MCF 10A (cell line): ENCODE measurements around the gene VPS11. TPM values are rescaled to one million over a fixed set of nuclear protein-coding genes. Genes with fewer than 3 reads are reported as not detected.
A peak's percentile ranks its signal among the peaks of the same experiment; 100 is the strongest.

Experiments used
- BruUV-seq: library from RNA; stranded (reverse); fragments of 400-500 nt; replicated peaks from 2 replicates; lab custom pipeline; 2021; lab: Mats Ljungman, UMichigan
- CTCF ChIA-PET: fragments of 300-600 bp; sonication (Branson Sonifier 250); formaldehyde crosslinking; extraction: SDS; loops from one replicate; lab custom pipeline; 2021; ENCODE audit warnings: antibody characterized with exemption, inconsistent platforms; lab: Yijun Ruan, JAX
- POLR2A ChIA-PET: fragments of 300-600, 350-650 bp; sonication (Branson Sonifier 250); formaldehyde crosslinking; extraction: SDS; loops from one replicate; lab custom pipeline; 2020; ENCODE audit warnings: antibody characterized with exemption, inconsistent platforms; lab: Yijun Ruan, JAX
- DNase-seq: peaks from one replicate; pipeline ENCODE4 v3.0.0-alpha.2; 2018; ENCODE audit not compliant: unreplicated experiment
- H3K27ac Mint-ChIP-seq: one replicate; pipeline ENCODE4 v1.8.0; 2022; ENCODE audit warnings: mild to moderate bottlenecking, low read depth, mixed read lengths; ENCODE audit not compliant: unreplicated experiment
- H3K27me3 Mint-ChIP-seq: one replicate; pipeline ENCODE4 v1.8.0; 2022; ENCODE audit warnings: mixed read lengths; ENCODE audit not compliant: insufficient read depth, unreplicated experiment
- H3K36me3 Mint-ChIP-seq: one replicate; pipeline ENCODE4 v1.8.0; 2022; ENCODE audit warnings: mild to moderate bottlenecking, moderate library complexity, mixed read lengths; ENCODE audit not compliant: insufficient read depth, unreplicated experiment
- H3K4me1 Mint-ChIP-seq: one replicate; pipeline ENCODE4 v1.8.0; 2022; ENCODE audit warnings: mixed read lengths; ENCODE audit not compliant: insufficient read depth, unreplicated experiment
- H3K4me3 Mint-ChIP-seq: one replicate; pipeline ENCODE4 v1.8.0; 2022; ENCODE audit warnings: mild to moderate bottlenecking, moderate library complexity, mixed read lengths; ENCODE audit not compliant: unreplicated experiment
- H3K9me3 Mint-ChIP-seq: one replicate; pipeline ENCODE4 v1.8.0; 2022; ENCODE audit warnings: mixed read lengths; ENCODE audit not compliant: unreplicated experiment
- intact Hi-C: fragments of 100-400 bp; cut with micrococcal nuclease; formaldehyde crosslinking; loops from 2 replicates; pipeline ENCODE4 v1.14.1; 2022
- total RNA-seq: library from RNA; stranded (reverse); gene quantifications from 2 replicates; pipeline ENCODE4 v1.2.3, GENCODE V29; 2022
- TF ChIP-seq, protein P1 (sequence below): fragments of 200-600 bp; IDR thresholded peaks from one replicate; pipeline ENCODE4 v1.8.0; 2022; ENCODE audit warnings: antibody characterized with exemption, mild to moderate bottlenecking; ENCODE audit not compliant: unreplicated experiment

VPS11 gene
- total RNA-seq, 1 experiment from 2014 or later = 16.2 TPM

DNA sequence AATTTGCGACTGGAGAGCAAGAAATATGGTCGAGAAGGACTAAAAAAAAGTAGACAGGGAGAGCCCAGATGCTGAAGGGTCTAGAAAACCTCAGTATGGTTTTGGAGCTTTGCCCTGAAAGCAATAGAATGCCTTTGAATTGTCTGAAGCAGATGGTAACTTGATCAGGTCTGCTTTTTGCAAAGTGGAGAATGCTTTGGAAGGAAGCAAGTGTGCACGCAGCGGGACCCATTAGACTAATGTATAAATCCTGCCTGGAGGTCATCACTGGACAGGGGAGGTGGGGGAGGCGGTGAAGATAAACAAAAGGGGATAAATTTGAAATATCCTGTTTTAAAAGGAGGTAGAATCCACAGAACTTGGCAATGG lies 53.0 kb downstream of the VPS11 start:
- no peaks in the 10 kb centered on the region for H3K27me3 Mint-ChIP-seq
- TSS peak; percentile 88 for BruUV-seq
- POLR2A ChIA-PET = interaction anchor here (0.6 to 6.7 kb wide), 18 partner anchors 8 to 493 kb away, joined by 3 to 149 read pairs (median 4); partner anchors contain the start of genes C2CD2L, CBL, DPAGT1 and HMBS
- no peaks in the 10 kb centered on the region for H3K9me3 Mint-ChIP-seq
- H3K36me3 Mint-ChIP-seq = peaks cover 31% of the 10 kb centered on the region
- CTCF ChIA-PET = interaction anchor here (0.7 to 1.5 kb wide), 6 partner anchors 11 to 203 kb away, joined by 3 to 6 read pairs (median 4); no protein-coding TSS in a partner anchor
- TF ChIP-seq, protein P1, sequence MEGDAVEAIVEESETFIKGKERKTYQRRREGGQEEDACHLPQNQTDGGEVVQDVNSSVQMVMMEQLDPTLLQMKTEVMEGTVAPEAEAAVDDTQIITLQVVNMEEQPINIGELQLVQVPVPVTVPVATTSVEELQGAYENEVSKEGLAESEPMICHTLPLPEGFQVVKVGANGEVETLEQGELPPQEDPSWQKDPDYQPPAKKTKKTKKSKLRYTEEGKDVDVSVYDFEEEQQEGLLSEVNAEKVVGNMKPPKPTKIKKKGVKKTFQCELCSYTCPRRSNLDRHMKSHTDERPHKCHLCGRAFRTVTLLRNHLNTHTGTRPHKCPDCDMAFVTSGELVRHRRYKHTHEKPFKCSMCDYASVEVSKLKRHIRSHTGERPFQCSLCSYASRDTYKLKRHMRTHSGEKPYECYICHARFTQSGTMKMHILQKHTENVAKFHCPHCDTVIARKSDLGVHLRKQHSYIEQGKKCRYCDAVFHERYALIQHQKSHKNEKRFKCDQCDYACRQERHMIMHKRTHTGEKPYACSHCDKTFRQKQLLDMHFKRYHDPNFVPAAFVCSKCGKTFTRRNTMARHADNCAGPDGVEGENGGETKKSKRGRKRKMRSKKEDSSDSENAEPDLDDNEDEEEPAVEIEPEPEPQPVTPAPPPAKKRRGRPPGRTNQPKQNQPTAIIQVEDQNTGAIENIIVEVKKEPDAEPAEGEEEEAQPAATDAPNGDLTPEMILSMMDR = no peak
- peak overlapping the region; percentile 85 for H3K27ac Mint-ChIP-seq
- intact Hi-C loops = loop anchor here (1.0 to 2.0 kb wide), 2 partner anchors 12 to 20 kb away; partner anchors contain the start of gene DPAGT1
- peak overlapping the region; percentile 79 for H3K4me3 Mint-ChIP-seq
- peaks cover 25% of the 10 kb centered on the region for H3K4me1 Mint-ChIP-seq
- no peak for DNase-seq

DNA sequence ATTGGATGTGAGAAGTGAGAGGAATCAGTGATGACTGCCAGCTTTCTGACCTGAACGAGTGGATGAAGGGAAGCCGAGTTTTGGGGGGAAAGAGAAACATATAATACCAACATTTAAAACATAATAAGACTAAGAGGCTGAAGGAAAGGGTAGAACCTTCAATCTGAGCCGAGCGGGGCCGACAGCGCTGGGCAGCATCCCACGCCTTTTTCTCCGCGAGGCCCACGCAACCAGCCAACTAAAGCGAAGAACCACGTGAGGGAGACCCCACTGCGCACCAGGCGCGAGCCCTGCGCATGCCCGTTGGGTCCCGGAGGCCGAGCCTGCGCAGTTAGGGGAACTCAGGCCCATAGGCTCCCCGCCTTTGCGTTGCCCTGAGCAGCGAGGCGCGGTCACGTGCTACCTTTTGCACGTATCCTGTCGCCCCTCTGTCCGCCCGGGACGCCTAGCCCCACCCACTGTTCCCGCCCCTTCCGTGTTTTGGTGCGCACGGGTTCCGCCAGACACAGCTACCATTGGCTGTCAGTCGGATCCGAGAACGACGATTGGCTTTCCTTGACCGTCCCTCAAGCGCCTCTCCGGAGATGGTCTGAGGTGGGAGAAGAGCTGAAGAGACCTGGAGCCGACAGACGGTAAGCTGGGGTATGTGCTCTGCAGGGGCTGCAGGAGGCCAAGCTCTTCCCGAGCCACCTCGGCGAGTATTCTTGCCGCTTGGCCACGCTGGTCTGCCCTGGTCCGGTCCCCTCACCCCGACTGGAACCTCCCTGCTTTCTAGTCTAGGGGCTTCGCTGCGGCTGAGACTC lies 53.6 kb downstream of the VPS11 start, which contains the start of gene HINFP:
HINFP (plus strand) TSS at position 573 of the 803 bp plus-strand sequence. CDS start 5,365 bp downstream, outside the sequence.
- intact Hi-C loops = loop anchor here (1.0 to 2.0 kb wide), 2 partner anchors 13 to 20 kb away; partner anchors contain the start of gene DPAGT1
- no peaks in the 10 kb centered on the region for H3K9me3 Mint-ChIP-seq
- H3K4me3 Mint-ChIP-seq = peak within 1 kb of the TSS; percentile 79
- H3K27me3 Mint-ChIP-seq = no peaks in the 10 kb centered on the region
- ChIA-PET POLR2A (interaction anchor here (0.6 to 6.7 kb wide), 25 partner anchors 8 to 1008 kb away, joined by 3 to 149 read pairs (median 4); partner anchors contain the start of genes C2CD2L, CBL, DPAGT1 and HMBS), CTCF (interaction anchor here (0.6 to 1.5 kb wide), 9 partner anchors 9 to 203 kb away, joined by 3 to 9 read pairs (median 4); no protein-coding TSS in a partner anchor)
- peak within 1 kb of the TSS; percentile 85 for H3K27ac Mint-ChIP-seq
- no TSS peak for BruUV-seq
- DNase-seq = peak; percentile 99
- H3K36me3 Mint-ChIP-seq = peaks cover 30% of the 10 kb centered on the region
- TF ChIP-seq, protein P1 = no peak
- H3K4me1 Mint-ChIP-seq = peaks cover 25% of the 10 kb centered on the region

DNA sequence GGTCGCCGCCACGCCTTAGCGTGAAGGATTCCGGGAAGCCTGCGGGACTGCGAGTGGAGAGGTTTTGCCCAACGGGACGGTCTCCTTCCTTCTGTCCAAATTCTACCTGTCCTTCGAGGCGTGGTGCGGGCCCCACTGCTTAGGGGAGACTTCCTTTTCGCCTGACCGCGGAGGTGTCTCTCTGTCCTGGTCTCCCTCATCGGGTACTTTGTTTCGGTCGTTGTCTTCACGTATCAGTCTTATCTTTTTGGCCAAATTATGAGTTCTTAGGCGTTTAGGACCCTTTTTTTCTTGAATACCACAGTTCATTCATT lies 54.1 kb downstream of the VPS11 start:
- BruUV-seq = TSS peak; percentile 67
- intact Hi-C loops = loop anchor here (1.0 to 2.0 kb wide), 2 partner anchors 13 to 21 kb away; partner anchors contain the start of gene DPAGT1
- CTCF ChIA-PET = interaction anchor here (0.8 to 1.5 kb wide), 6 partner anchors 10 to 202 kb away, joined by 3 to 9 read pairs (median 5); no protein-coding TSS in a partner anchor

More for the DNA sequence above, 54.1 kb downstream of the VPS11 start:
- peaks cover 29% of the 10 kb centered on the region for H3K36me3 Mint-ChIP-seq
- peaks cover 28% of the 10 kb centered on the region for H3K4me1 Mint-ChIP-seq
- peak overlapping the region; percentile 85 for H3K27ac Mint-ChIP-seq
- TF ChIP-seq, protein P1 = no peak
- peak overlapping the region; percentile 79 for H3K4me3 Mint-ChIP-seq
- POLR2A ChIA-PET = interaction anchor here (0.9 to 6.7 kb wide), 15 partner anchors 9 to 252 kb away, joined by 3 to 149 read pairs (median 6); partner anchors contain the start of genes C2CD2L, DPAGT1, HMBS and VPS11
- no peaks in the 10 kb centered on the region for H3K27me3 Mint-ChIP-seq
- DNase-seq = no peak
- no peaks in the 10 kb centered on the region for H3K9me3 Mint-ChIP-seq
